Smooth muscle cell (in vitro differentiated cells): ENCODE data around the gene GINS1. TPM values are rescaled to one million over a fixed set of nuclear protein-coding genes. Genes with fewer than 3 reads are reported as not detected.

Experiments used
- DNase-seq: peaks from one replicate; lab custom pipeline; 2025; ENCODE audit not compliant: unreplicated experiment; lab: John Stamatoyannopoulos, UW
- H2AFZ ChIP-seq: fragments of 200-600 bp; sonication (generic); 2 replicates; pipeline ENCODE4 v1.6.0; 2016; ENCODE audit warnings: antibody characterized with exemption, low read depth, mild to moderate bottlenecking
- H3F3A ChIP-seq: fragments of 200-600 bp; sonication (generic); 2 replicates; pipeline ENCODE4 v1.6.0; 2017; ENCODE audit warnings: antibody characterized with exemption, low read depth
- H3K27ac ChIP-seq: fragments of 200-600 bp; sonication (generic); 2 replicates; pipeline ENCODE4 v1.5.1; 2016; ENCODE audit warnings: low read depth, mild to moderate bottlenecking
- H3K27me3 ChIP-seq: fragments of 200-600 bp; sonication (generic); 2 replicates; pipeline ENCODE4 v1.6.1; 2016; ENCODE audit warnings: low read depth, mild to moderate bottlenecking
- H3K36me3 ChIP-seq: fragments of 200-600 bp; sonication (generic); 2 replicates; pipeline ENCODE4 v1.5.1; 2016; ENCODE audit warnings: low read depth
- H3K4me1 ChIP-seq: fragments of 200-600 bp; sonication (generic); 2 replicates; pipeline ENCODE4 v1.5.1; 2016; ENCODE audit warnings: low read depth
- H3K4me2 ChIP-seq: fragments of 200-600 bp; sonication (generic); 2 replicates; pipeline ENCODE4 v1.6.0; 2016; ENCODE audit warnings: mild to moderate bottlenecking
- H3K4me3 ChIP-seq: fragments of 200-600 bp; sonication (generic); 2 replicates; pipeline ENCODE4 v1.5.1; 2016; ENCODE audit warnings: mild to moderate bottlenecking
- H3K79me2 ChIP-seq: fragments of 200-600 bp; sonication (generic); 2 replicates; pipeline ENCODE4 v1.6.0; 2016; ENCODE audit warnings: low read depth, mild to moderate bottlenecking
- H3K9ac ChIP-seq: fragments of 200-600 bp; sonication (generic); 2 replicates; pipeline ENCODE4 v1.6.0; 2016; ENCODE audit warnings: low read depth
- H3K9me3 ChIP-seq: fragments of 200-600 bp; sonication (generic); replicated peaks from 2 replicates; pipeline ENCODE4 v1.5.1; 2016; ENCODE audit warnings: low read depth
- H4K20me1 ChIP-seq: fragments of 200-600 bp; sonication (generic); 2 replicates; pipeline ENCODE4 v1.6.0; 2016; ENCODE audit warnings: low read depth
- WGBS: methylation state at CpG from one replicate; pipeline ENCODE4 v1.1.7; 2016; ENCODE audit warnings: low lambda C conversion rate; 5-methylcytosine and 5-hydroxymethylcytosine counted together
- polyA plus RNA-seq: library from polyadenylated mRNA; unstranded; fragments of >200 nt; fragmentation: Nextera tagmentation; extraction: Ambion mirVana; gene quantifications from 2 replicates; pipeline ENCODE4 v1.2.1, GENCODE V29; 2016
- total RNA-seq: library from RNA; depleted of rRNA; stranded (reverse); fragments of >200 nt; gene quantifications from 2 replicates; pipeline ENCODE4 v1.2.3, GENCODE V29; 2014
- TF ChIP-seq, protein P1 (sequence below): fragments of 200-600 bp; sonication (generic); IDR thresholded peaks from 2 replicates; pipeline ENCODE4 v1.5.1; 2017; ENCODE audit warnings: borderline replicate concordance, mild to moderate bottlenecking, antibody characterized with exemption; ENCODE audit not compliant: insufficient read depth, poor library complexity, severe bottlenecking

GINS1 gene
- total and polyA plus RNA-seq, 2 experiments from 2014 or later: 5.9 to 9.3 TPM

DNA sequence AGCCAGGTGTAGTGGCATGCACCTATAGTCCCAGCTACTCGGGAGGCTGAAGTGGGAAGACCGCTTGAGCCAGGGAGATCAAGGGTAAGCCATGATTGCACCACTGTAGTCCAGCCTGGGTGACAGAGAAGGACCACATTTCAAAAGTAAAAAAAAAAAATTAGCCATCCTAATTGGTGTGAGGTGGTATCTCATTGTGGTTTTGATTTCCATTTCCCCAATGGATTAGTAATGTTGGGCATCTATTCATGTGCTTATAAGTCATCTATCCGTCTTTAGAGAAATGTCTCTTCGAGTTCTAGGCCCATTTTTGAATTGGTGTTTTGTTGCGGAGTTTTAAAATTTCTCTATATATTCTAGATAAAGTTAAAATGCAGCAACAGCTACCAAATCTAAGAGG lies 38.5 kb upstream of the GINS1 start:
- Histone ChIP-seq H3F3A (no peaks in the 10 kb centered on the region), H3K4me3 (no peak overlapping the region), H3K4me2 (no peak overlapping the region), H2AFZ (no peak overlapping the region), H3K4me1 (no peaks in the 10 kb centered on the region), H3K9me3 (no peaks in the 10 kb centered on the region), H3K9ac (no peak overlapping the region), H3K79me2 (peaks cover 39% of the 10 kb centered on the region), H3K36me3 (no peaks in the 10 kb centered on the region), H4K20me1 (no peaks in the 10 kb centered on the region), H3K27ac (peak overlapping the region; percentile 35), H3K27me3 (no peaks in the 10 kb centered on the region)
- 97% methylated on average over 5 of the region's 5 CpGs for WGBS
- no peak for DNase-seq
- TF ChIP-seq, protein P1, sequence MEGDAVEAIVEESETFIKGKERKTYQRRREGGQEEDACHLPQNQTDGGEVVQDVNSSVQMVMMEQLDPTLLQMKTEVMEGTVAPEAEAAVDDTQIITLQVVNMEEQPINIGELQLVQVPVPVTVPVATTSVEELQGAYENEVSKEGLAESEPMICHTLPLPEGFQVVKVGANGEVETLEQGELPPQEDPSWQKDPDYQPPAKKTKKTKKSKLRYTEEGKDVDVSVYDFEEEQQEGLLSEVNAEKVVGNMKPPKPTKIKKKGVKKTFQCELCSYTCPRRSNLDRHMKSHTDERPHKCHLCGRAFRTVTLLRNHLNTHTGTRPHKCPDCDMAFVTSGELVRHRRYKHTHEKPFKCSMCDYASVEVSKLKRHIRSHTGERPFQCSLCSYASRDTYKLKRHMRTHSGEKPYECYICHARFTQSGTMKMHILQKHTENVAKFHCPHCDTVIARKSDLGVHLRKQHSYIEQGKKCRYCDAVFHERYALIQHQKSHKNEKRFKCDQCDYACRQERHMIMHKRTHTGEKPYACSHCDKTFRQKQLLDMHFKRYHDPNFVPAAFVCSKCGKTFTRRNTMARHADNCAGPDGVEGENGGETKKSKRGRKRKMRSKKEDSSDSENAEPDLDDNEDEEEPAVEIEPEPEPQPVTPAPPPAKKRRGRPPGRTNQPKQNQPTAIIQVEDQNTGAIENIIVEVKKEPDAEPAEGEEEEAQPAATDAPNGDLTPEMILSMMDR: no peak

- H3K27me3 ChIP-seq: no peaks in the 10 kb centered on the region
- H3K4me3 ChIP-seq: no peak overlapping the region
- no peaks in the 10 kb centered on the region for H4K20me1 ChIP-seq
- H3K9ac ChIP-seq: no peak overlapping the region
- no peaks in the 10 kb centered on the region for H3K9me3 ChIP-seq
- H2AFZ ChIP-seq: no peak overlapping the region
- TF ChIP-seq, protein P1: no peak
- 69% methylated on average over 8 of the region's 8 CpGs for WGBS
- no peaks in the 10 kb centered on the region for H3F3A ChIP-seq
- H3K36me3 ChIP-seq: no peaks in the 10 kb centered on the region
- no peaks in the 10 kb centered on the region for H3K4me1 ChIP-seq
- no peak for DNase-seq
- H3K27ac ChIP-seq: peak overlapping the region; percentile 35
- H3K79me2 ChIP-seq: peaks cover 39% of the 10 kb centered on the region
- no peak overlapping the region for H3K4me2 ChIP-seq
Observed at GRCh38 chr20:25369529-25369928, 37.9 kb upstream of the GINS1 start.

- Histone ChIP-seq H3K27me3 (no peaks in the 10 kb centered on the region), H3K4me3 (no peak overlapping the region), H3K36me3 (no peaks in the 10 kb centered on the region), H3K27ac (peak overlapping the region; percentile 35), H2AFZ (no peak overlapping the region), H4K20me1 (no peaks in the 10 kb centered on the region), H3K4me1 (no peaks in the 10 kb centered on the region), H3F3A (no peaks in the 10 kb centered on the region), H3K79me2 (peaks cover 39% of the 10 kb centered on the region), H3K4me2 (no peak overlapping the region), H3K9ac (no peak overlapping the region), H3K9me3 (no peaks in the 10 kb centered on the region)
- 87% methylated on average over 2 of the region's 2 CpGs for WGBS
- DNase-seq: no peak
- TF ChIP-seq, protein P1: no peak
Observed at GRCh38 chr20:25369971-25370370, 37.5 kb upstream of the GINS1 start.

- H3K27me3 ChIP-seq: no peaks in the 10 kb centered on the region
- no peaks in the 10 kb centered on the region for H3K36me3 ChIP-seq
- H2AFZ ChIP-seq: no peak overlapping the region
- no peaks in the 10 kb centered on the region for H4K20me1 ChIP-seq
- H3K4me2 ChIP-seq: no peak overlapping the region
- no peak overlapping the region for H3K4me3 ChIP-seq
- WGBS: 84% methylated on average over 10 of the region's 10 CpGs
- peaks cover 44% of the 10 kb centered on the region for H3K79me2 ChIP-seq
- no peaks in the 10 kb centered on the region for H3K4me1 ChIP-seq
- no peak for DNase-seq
- no peaks in the 10 kb centered on the region for H3F3A ChIP-seq
- peak overlapping the region; percentile 71 for H3K27ac ChIP-seq
- no peaks in the 10 kb centered on the region for H3K9me3 ChIP-seq
- TF ChIP-seq, protein P1: no peak
- H3K9ac ChIP-seq: no peak overlapping the region
Observed at GRCh38 chr20:25372584-25373336, 34.7 kb upstream of the GINS1 start.
